Measurements from ENCODE around the gene CCDC170. TPM values are rescaled to one million over a fixed set of nuclear protein-coding genes. Genes with fewer than 3 reads are reported as not detected.
A peak's percentile ranks its signal among the peaks of the same experiment; 100 is the strongest.

Gene CCDC170
- total RNA-seq (2021; ENCODE audit: unreplicated experiment) = not detected
- polyA plus RNA-seq (2012; ENCODE audit: insufficient read length) = not detected
- Bru-seq, nascent RNA = percentile 12 among the genes with signal in this experiment
- percentile 15 among the genes with signal in this experiment for BruChase-seq, experiment 1, labeled RNA remaining after a 2-hour chase
- percentile 15 among the genes with signal in this experiment for BruChase-seq, experiment 2, labeled RNA remaining after a 6-hour chase
- long read RNA-seq = 0 reads

DNA sequence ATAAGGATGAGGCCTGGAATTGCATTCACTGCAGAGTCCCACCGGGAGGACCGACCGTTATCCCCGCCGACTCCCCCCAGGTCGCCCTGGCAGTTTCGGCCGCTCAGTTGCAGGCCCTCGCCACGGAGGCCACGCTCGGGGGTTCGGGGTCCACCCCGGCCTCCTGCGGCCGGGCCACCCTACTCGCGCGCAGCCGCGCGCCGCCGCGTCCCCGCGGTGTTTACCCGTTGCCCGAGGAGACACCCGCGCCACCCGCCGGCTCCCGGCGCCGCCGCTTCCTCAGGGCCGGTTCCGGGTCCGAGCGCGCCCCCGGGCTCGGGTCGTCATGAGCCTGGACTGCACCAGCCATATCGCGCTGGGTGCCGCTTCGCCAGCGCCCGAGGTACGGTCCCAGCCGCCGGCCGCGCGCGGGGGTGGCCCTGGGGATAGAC, at the start of gene CCDC170:
Gene CCDC170 (plus strand): TSS at position 214 of the 431 bp plus-strand sequence. CDS start 112 bp downstream, at position 326.
- peaks cover 23% of the 10 kb centered on the region for H3K27me3 ChIP-seq (ENCODE audit: control insufficient read depth, insufficient read depth, low read length)
- intact Hi-C loops (cut with micrococcal nuclease; ENCODE audit: unreplicated experiment) (no loop called here), in situ Hi-C loops (cut with HindIII; ENCODE audit: low pct_unique_long_range_greater_than_20kb, low sequenced_read_pairs) (no loop called here)
- H3K27ac ChIP-seq (ENCODE audit: low read length) = no peak within 1 kb of the TSS
- ChIA-PET POLR2A (no interaction called here), CTCF (no interaction called here)
- H3K36me3 ChIP-seq (ENCODE audit: control insufficient read depth, insufficient read depth, low read length) = no peaks in the 10 kb centered on the region
- ATAC-seq = peak; percentile 74
- no TSS peak for BruUV-seq (replicated peaks)
- H3K9me3 ChIP-seq (ENCODE audit: control insufficient read depth, insufficient read depth, low read depth, low read length) = no peaks in the 10 kb centered on the region
- TF ChIP-seq, protein P1, sequence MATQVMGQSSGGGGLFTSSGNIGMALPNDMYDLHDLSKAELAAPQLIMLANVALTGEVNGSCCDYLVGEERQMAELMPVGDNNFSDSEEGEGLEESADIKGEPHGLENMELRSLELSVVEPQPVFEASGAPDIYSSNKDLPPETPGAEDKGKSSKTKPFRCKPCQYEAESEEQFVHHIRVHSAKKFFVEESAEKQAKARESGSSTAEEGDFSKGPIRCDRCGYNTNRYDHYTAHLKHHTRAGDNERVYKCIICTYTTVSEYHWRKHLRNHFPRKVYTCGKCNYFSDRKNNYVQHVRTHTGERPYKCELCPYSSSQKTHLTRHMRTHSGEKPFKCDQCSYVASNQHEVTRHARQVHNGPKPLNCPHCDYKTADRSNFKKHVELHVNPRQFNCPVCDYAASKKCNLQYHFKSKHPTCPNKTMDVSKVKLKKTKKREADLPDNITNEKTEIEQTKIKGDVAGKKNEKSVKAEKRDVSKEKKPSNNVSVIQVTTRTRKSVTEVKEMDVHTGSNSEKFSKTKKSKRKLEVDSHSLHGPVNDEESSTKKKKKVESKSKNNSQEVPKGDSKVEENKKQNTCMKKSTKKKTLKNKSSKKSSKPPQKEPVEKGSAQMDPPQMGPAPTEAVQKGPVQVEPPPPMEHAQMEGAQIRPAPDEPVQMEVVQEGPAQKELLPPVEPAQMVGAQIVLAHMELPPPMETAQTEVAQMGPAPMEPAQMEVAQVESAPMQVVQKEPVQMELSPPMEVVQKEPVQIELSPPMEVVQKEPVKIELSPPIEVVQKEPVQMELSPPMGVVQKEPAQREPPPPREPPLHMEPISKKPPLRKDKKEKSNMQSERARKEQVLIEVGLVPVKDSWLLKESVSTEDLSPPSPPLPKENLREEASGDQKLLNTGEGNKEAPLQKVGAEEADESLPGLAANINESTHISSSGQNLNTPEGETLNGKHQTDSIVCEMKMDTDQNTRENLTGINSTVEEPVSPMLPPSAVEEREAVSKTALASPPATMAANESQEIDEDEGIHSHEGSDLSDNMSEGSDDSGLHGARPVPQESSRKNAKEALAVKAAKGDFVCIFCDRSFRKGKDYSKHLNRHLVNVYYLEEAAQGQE (IDR thresholded peaks at IDR 0.05; ENCODE audit: insufficient read depth in 1 of 2, low read depth in 2 of 2, low read length in 1 of 2) = no peak
- no peak for TF ChIP-seq TCF7L2 (IDR thresholded peaks at IDR 0.05; ENCODE audit: low read depth, low read length)
- no peaks in the 10 kb centered on the region; the same call in 1 of the 2 replicates for H3K4me1 ChIP-seq (ENCODE audit: control insufficient read depth, insufficient read depth, low read length)
- no peak for DNase-seq (ENCODE audit: low read depth, low spot score)
- peak within 1 kb of the TSS; percentile 49 to 55 for H3K4me3 ChIP-seq (ENCODE audit: low read depth in 2 of 2, low read length in 2 of 2)

GRCh38 chr6:151445482-151445881, 48.3 kb upstream of the CCDC170 start:
- no TSS peak for BruUV-seq (replicated peaks)
- POLR2A ChIA-PET = interaction anchor here (0.6 kb wide), 1 partner anchor 935 kb away, joined by 3 read pairs; no protein-coding TSS in a partner anchor
- ATAC-seq (no peak), DNase-seq (ENCODE audit: low read depth, low spot score) (no peak)
- Histone ChIP-seq H3K27me3 (ENCODE audit: control insufficient read depth, insufficient read depth, low read length) (no peaks in the 10 kb centered on the region), H3K36me3 (ENCODE audit: control insufficient read depth, insufficient read depth, low read length) (peaks cover 7% of the 10 kb centered on the region; the same call in 1 of the 2 replicates), H3K4me1 (ENCODE audit: control insufficient read depth, insufficient read depth, low read length) (no peaks in the 10 kb centered on the region), H3K27ac (ENCODE audit: low read length) (no peak overlapping the region), H3K4me3 (ENCODE audit: low read depth in 2 of 2, low read length in 2 of 2) (no peak overlapping the region), H3K9me3 (ENCODE audit: control insufficient read depth, insufficient read depth, low read depth, low read length) (no peaks in the 10 kb centered on the region)
- intact Hi-C loops (cut with micrococcal nuclease; ENCODE audit: unreplicated experiment) (no loop called here), in situ Hi-C loops (cut with HindIII; ENCODE audit: low pct_unique_long_range_greater_than_20kb, low sequenced_read_pairs) (no loop called here)
- no peak for TF ChIP-seq POLR2AphosphoS5 (IDR thresholded peaks at IDR 0.05; ENCODE audit: low read depth, low read length)
- TF ChIP-seq, protein P2, sequence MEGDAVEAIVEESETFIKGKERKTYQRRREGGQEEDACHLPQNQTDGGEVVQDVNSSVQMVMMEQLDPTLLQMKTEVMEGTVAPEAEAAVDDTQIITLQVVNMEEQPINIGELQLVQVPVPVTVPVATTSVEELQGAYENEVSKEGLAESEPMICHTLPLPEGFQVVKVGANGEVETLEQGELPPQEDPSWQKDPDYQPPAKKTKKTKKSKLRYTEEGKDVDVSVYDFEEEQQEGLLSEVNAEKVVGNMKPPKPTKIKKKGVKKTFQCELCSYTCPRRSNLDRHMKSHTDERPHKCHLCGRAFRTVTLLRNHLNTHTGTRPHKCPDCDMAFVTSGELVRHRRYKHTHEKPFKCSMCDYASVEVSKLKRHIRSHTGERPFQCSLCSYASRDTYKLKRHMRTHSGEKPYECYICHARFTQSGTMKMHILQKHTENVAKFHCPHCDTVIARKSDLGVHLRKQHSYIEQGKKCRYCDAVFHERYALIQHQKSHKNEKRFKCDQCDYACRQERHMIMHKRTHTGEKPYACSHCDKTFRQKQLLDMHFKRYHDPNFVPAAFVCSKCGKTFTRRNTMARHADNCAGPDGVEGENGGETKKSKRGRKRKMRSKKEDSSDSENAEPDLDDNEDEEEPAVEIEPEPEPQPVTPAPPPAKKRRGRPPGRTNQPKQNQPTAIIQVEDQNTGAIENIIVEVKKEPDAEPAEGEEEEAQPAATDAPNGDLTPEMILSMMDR (IDR thresholded peaks at IDR 0.05) = no peak
- TF ChIP-seq TCF7L2 (IDR thresholded peaks at IDR 0.05; ENCODE audit: low read depth, low read length) = no peak
- TF ChIP-seq, protein P1 (IDR thresholded peaks at IDR 0.05; ENCODE audit: insufficient read depth in 1 of 2, low read depth in 2 of 2, low read length in 1 of 2) = no peak
- TF ChIP-seq SIN3A (IDR thresholded peaks at IDR 0.05; ENCODE audit: borderline replicate concordance, insufficient read depth, low read depth, low read length) = no peak
- CTCF ChIA-PET = interaction anchor here (0.7 kb wide), 1 partner anchor 11 kb away, joined by 7 read pairs; no protein-coding TSS in a partner anchor

Measured in Panc1 (cell line).